GM12878 (cell line): ENCODE measurements around the gene TENT4B. TPM values are rescaled to one million over a fixed set of nuclear protein-coding genes. Genes with fewer than 3 reads are reported as not detected.

Source experiments
- ATAC-seq: fragments of 200-7000 bp; cut with Tn5 transposase; 3 replicates; pipeline ENCODE4 v1.9.1; 2020; ENCODE audit warnings: mild to moderate bottlenecking, moderate library complexity
- BruUV-seq: library from RNA; stranded (reverse); fragments of 400-500 nt; replicated peaks from 2 replicates; lab custom pipeline; 2021; lab: Mats Ljungman, UMichigan
- CTCF ChIA-PET: fragments of 300-600 bp; sonication (Branson Sonifier 250); formaldehyde crosslinking; extraction: SDS; loops from one replicate; lab custom pipeline; 2021; ENCODE audit warnings: inconsistent platforms; lab: Yijun Ruan, JAX
- POLR2A ChIA-PET: fragments of 350-600 bp; formaldehyde crosslinking; extraction: SDS; loops from one replicate; lab custom pipeline; 2021; ENCODE audit warnings: inconsistent platforms; lab: Charles Lee
- RAD21 ChIA-PET: fragments of 300-600 bp; sonication (Branson Sonifier 250); formaldehyde crosslinking; loops from one replicate; lab custom pipeline; 2023; ENCODE audit warnings: antibody characterized with exemption; ENCODE audit not compliant: unreplicated experiment; lab: Charles Lee
- SMC1A ChIA-PET: fragments of 300-600 bp; sonication (Branson Sonifier 250); formaldehyde crosslinking; loops from one replicate; lab custom pipeline; 2023; ENCODE audit not compliant: unreplicated experiment, uncharacterized antibody; lab: Charles Lee
- DNase-seq: peaks from one replicate; pipeline ENCODE4 v3.0.0-alpha.2; 2011; ENCODE audit warnings: low read depth, low spot score
- FAIRE-seq: peaks from 3 replicates; lab custom pipeline; 2011; peaks lifted over from hg19 to GRCh38; lab: Jason Lieb, UNC
- H2AFZ ChIP-seq: 2 replicates; pipeline ENCODE4 v1.6.0; 2011; ENCODE audit warnings: low read depth, low read length, control low read depth; ENCODE audit not compliant: control insufficient read depth
- H3K27ac ChIP-seq: 2 replicates; pipeline ENCODE4 v1.5.1; 2011; ENCODE audit warnings: control low read depth; ENCODE audit not compliant: control insufficient read depth, insufficient read depth
- H3K27me3 ChIP-seq, 2 experiments: replicated peaks in 1 of 2; 2 replicates each; pipeline versions ENCODE4 v1.6.0 to v1.6.1; 2011; ENCODE audit warnings: low read length in 1 of 2; ENCODE audit not compliant: control insufficient read depth in 2 of 2, insufficient read depth in 2 of 2
- H3K36me3 ChIP-seq, 2 experiments: 2 replicates each; pipeline ENCODE4 v1.5.1; 2011; ENCODE audit warnings: low read length in 1 of 2; ENCODE audit not compliant: control insufficient read depth in 2 of 2, insufficient read depth in 2 of 2
- H3K4me1 ChIP-seq: 2 replicates; pipeline ENCODE4 v1.6.1; 2011; ENCODE audit warnings: mild to moderate bottlenecking, low read length, moderate library complexity, mixed read lengths; ENCODE audit not compliant: control insufficient read depth, insufficient read depth
- H3K4me2 ChIP-seq: 2 replicates; pipeline ENCODE4 v1.6.0; 2011; ENCODE audit warnings: control low read depth; ENCODE audit not compliant: control insufficient read depth, insufficient read depth
- H3K4me3 ChIP-seq: fragments of 200-600 bp; sonication (generic); 2 replicates; pipeline ENCODE4 v1.5.1; 2016
- H3K79me2 ChIP-seq: 2 replicates; pipeline ENCODE4 v1.6.0; 2011; ENCODE audit warnings: low read length; ENCODE audit not compliant: control insufficient read depth, insufficient read depth
- H3K9ac ChIP-seq: 2 replicates; pipeline ENCODE4 v1.8.0; 2011; ENCODE audit warnings: low read length, control low read depth, mixed read lengths; ENCODE audit not compliant: control insufficient read depth, insufficient read depth
- H3K9me3 ChIP-seq: replicated peaks from 3 replicates; pipeline ENCODE4 v1.5.1; 2011; ENCODE audit warnings: mild to moderate bottlenecking, low read length; ENCODE audit not compliant: control insufficient read depth, insufficient read depth
- H4K20me1 ChIP-seq: 2 replicates; pipeline ENCODE4 v1.6.0; 2011; ENCODE audit not compliant: control insufficient read depth, insufficient read depth
- FOXK2 ChIP-seq: fragments of 450-650 bp; IDR thresholded peaks from 2 replicates; pipeline ENCODE4 v1.6.1; 2017; ENCODE audit warnings: mild to moderate bottlenecking, moderate library complexity
- HDGF ChIP-seq: fragments of 450-650 bp; IDR thresholded peaks from 2 replicates; pipeline ENCODE4 v1.6.1; 2016; ENCODE audit warnings: antibody characterized with exemption
- IKZF2 ChIP-seq, 2 experiments: fragments of 450-650 bp; IDR thresholded peaks; 2 replicates each; pipeline ENCODE4 v1.6.1; 2017; ENCODE audit warnings: mild to moderate bottlenecking in 2 of 2, moderate library complexity in 2 of 2
- MEF2B ChIP-seq: fragments of 450-650 bp; IDR thresholded peaks from 2 replicates; pipeline ENCODE4 v1.6.1; 2018; ENCODE audit warnings: mild to moderate bottlenecking, moderate library complexity; ENCODE audit not compliant: partially characterized antibody, poor library complexity, severe bottlenecking
- MYB ChIP-seq: fragments of 150-350 bp; IDR thresholded peaks from 2 replicates; pipeline ENCODE4 v1.6.1; 2014; ENCODE audit warnings: mild to moderate bottlenecking, low read depth, low read length, borderline replicate concordance
- NBN ChIP-seq: fragments of 450-650 bp; IDR thresholded peaks from 2 replicates; pipeline ENCODE4 v1.6.1; 2016
- RCOR1 ChIP-seq: conservative IDR thresholded peaks from 2 replicates; pipeline ENCODE4 v1.6.1; 2012; ENCODE audit warnings: low read depth, low read length, improper control_type of control experiment
- SMAD5 ChIP-seq: IDR thresholded peaks from 2 replicates; pipeline ENCODE4 v1.6.1; 2016; ENCODE audit warnings: antibody characterized with exemption, low read depth
- TARDBP ChIP-seq: IDR thresholded peaks from 2 replicates; pipeline ENCODE4 v1.6.1; 2016; ENCODE audit warnings: borderline replicate concordance
- ZBED1 ChIP-seq: IDR thresholded peaks from 2 replicates; pipeline ENCODE4 v1.6.1; 2016; ENCODE audit warnings: borderline replicate concordance
- ZNF217 ChIP-seq: fragments of 450-650 bp; IDR thresholded peaks from 2 replicates; pipeline ENCODE4 v1.6.1; 2017; ENCODE audit warnings: antibody characterized with exemption, mild to moderate bottlenecking
- ZNF24 ChIP-seq: fragments of 450-650 bp; IDR thresholded peaks from 2 replicates; pipeline ENCODE4 v1.6.1; 2017; ENCODE audit warnings: antibody characterized with exemption, mild to moderate bottlenecking
- ZNF274 ChIP-seq: IDR thresholded peaks from one replicate; pipeline ENCODE4 v1.8.0; 2011; ENCODE audit not compliant: insufficient read length, insufficient read depth
- ZNF384 ChIP-seq: IDR thresholded peaks from 2 replicates; pipeline ENCODE4 v1.6.1; 2012; ENCODE audit warnings: low read depth, mild to moderate bottlenecking, low read length, improper control_type of control experiment, borderline replicate concordance
- ZZZ3 ChIP-seq: IDR thresholded peaks from 2 replicates; pipeline ENCODE4 v1.6.1; 2011; ENCODE audit warnings: low read depth; ENCODE audit not compliant: control insufficient read depth, insufficient read length
- WGBS: methylation state at CpG from one replicate; pipeline ENCODE4 v1.1.6; 2016; ENCODE audit warnings: low lambda C conversion rate; ENCODE audit not compliant: insufficient replicate concordance, insufficient coverage; ENCODE audit errors: missing lambda C conversion rate; 5-methylcytosine and 5-hydroxymethylcytosine counted together
- in situ Hi-C: fragments of 300-500 bp; cut with MboI; formaldehyde crosslinking; loops from 9 replicates; pipeline ENCODE4 v1.14.3; 2018; ENCODE audit warnings: mixed read lengths
- intact Hi-C: fragments of 100-400 bp; cut with micrococcal nuclease; formaldehyde crosslinking; loops from one replicate; pipeline ENCODE4 v1.14.2; 2022; ENCODE audit not compliant: unreplicated experiment
- polyA plus RNA-seq, 11 experiments: library from polyadenylated mRNA; depleted of rRNA in 4 of 11; unstranded in 6 of 11; stranded (reverse) in 5 of 11; fragments of >200 nt; fragmentation: Nextera tagmentation in 4 of 11; fragmentation: Illumina TruSeq in 1 of 11; extraction: Ambion mirVana in 4 of 11; extraction: Trizol in 1 of 11; gene quantifications; 1 replicate in 1 of 11; 2 replicates in 10 of 11; pipeline versions ENCODE4 v1.2.1 to v1.2.3, GENCODE V29; 2011 to 2016; ENCODE audit warnings: inconsistent platforms in 2 of 11, missing spikeins in 2 of 11, low read depth in 1 of 11
- total RNA-seq, 4 experiments: library from RNA; depleted of rRNA in 3 of 4; stranded (reverse); fragments of >200 nt in 3 of 4; fragmentation: Illumina TruSeq in 1 of 4; extraction: Trizol in 1 of 4; gene quantifications; 2 replicates each; pipeline versions ENCODE4 v1.2.1 to v1.2.3, GENCODE V29; 2013 to 2021

TENT4B gene
- total and polyA plus RNA-seq, 10 of the 15 experiments (the other 5 are each of a cell fraction or from before 2014, with no cell fraction given) = 4.4 to 16.7 (median 10.8) TPM

DNA sequence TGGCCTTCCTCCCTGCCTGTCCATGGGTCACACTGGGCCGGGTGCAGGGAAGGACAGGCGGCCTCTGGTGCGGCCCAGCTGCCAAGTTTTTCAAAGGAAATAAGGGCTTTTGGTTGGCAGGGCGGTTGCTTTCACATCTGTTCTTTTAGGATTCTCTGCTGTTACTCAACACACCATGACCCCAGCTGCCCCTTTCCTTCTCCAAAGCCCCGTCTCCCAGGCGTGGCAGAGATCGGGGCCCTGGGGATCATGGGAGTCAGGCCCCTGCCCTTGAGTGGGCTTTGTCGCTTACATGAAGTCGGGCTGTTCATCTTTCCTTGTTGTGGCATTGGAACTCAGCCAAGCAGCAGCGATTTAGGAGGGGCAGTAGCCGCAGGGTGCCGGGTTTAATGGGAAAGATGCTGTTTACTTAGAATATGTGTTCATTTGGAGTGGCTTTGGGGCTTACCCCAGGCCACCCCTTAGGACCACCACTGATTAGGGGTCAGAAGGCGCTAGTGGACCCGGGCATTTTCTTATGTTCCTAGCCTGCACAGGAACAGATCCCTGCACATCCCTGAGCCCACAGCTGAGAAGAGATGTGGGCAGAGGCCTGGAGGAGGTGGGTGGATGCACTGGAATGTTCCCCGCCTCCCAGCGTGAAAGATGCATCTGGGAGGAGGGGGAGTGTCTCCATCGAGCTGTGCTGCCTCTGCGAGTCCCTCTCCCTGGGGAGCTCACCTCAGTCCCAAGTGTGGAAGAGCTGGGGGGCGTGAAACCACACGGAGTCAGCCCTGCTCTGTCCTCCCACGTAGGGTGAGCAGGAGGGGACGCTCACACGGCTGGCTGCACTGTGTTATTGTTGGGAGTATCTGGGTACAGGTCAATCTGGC is 106.5 kb downstream of the TENT4B start:
- H3K9ac ChIP-seq = no peak overlapping the region
- no peak for FAIRE-seq
- 53% methylated on average over 20 of the region's 23 CpGs for WGBS

DNA sequence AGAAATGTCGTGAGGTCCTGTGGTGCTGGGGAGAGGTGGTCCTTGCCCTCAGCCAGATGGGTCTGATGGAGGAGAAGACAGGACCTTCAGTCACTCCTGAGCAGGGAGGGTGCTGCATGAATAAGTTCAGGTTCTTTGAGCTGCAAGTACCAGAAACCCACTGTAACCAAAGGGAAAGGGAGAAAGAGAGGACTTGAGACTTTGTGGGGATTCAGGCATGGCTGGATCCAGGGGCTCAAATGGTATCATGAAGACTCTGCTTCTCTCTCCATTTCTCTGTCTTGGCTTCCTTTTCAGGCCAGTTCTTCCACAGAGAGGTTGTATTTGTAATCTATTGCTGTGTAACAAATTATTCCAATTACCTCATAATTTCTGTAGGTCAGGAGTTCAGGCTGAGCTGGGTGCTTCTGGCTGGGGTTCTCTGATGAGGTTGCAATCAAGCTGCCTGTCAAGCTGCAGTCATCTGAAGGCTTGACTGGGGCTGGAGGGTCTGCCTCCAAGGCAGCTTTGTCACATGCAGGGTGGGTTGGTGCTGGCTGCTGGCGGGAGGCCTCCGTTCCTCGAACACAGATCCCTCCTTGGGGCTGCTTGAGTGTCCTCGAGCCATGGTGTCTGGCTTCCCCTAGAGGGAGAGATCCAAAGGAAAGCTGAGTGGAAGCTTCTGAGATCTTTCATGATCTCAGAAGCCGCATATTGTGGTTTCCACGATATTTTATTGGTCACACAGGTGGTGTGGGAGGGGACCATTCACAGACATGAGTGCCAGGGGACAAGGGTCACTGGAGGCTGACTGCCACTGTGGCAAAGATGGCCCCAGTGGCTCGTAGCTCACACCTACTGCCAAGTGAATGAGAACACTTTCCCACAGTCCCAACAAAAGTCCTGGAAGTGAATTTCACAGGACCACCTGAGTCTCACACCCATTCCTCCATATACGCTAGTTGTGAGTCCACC is 107.4 kb downstream of the TENT4B start:
- no TSS peak for BruUV-seq
- CTCF ChIA-PET = interaction anchor here (0.7 to 1.3 kb wide), 2 partner anchors 14 to 94 kb away, joined by 3 to 4 read pairs; no protein-coding TSS in a partner anchor
- TF ChIP-seq MYB (no peak), SMAD5 (no peak), ZNF274 (no peak), ZNF384 (no peak), ZBED1 (no peak), FOXK2 (no peak), ZZZ3 (no peak), HDGF (no peak), ZNF217 (no peak), NBN (no peak), ZNF24 (no peak), RCOR1 (no peak)
- Histone ChIP-seq H3K27me3 (no peaks in the 10 kb centered on the region; a peak in 1 of 4 replicates), H3K4me3 (no peak overlapping the region), H3K4me1 (peaks cover 21% of the 10 kb centered on the region), H3K4me2 (no peak overlapping the region), H3K79me2 (no peaks in the 10 kb centered on the region; the same call in 1 of the 2 replicates), H3K9ac (no peak overlapping the region), H2AFZ (no peak overlapping the region), H3K27ac (no peak overlapping the region), H3K36me3 (no peaks in the 10 kb centered on the region), H4K20me1 (no peaks in the 10 kb centered on the region), H3K9me3 (no peaks in the 10 kb centered on the region; the same call in 2 of the 3 replicates)
- RAD21 ChIA-PET = interaction anchor here (0.6 to 2.2 kb wide), 2 partner anchors 10 to 14 kb away, joined by 3 to 6 read pairs; no protein-coding TSS in a partner anchor
- 72% methylated on average over 9 of the region's 9 CpGs for WGBS
- intact Hi-C loops = no loop called here
- DNase-seq = no peak
- SMC1A ChIA-PET = interaction anchor here (1.5 kb wide), 1 partner anchor 12 kb away, joined by 4 read pairs; no protein-coding TSS in a partner anchor
- FAIRE-seq = no peak
- no peak for ATAC-seq
- in situ Hi-C loops = no loop called here
- POLR2A ChIA-PET = no interaction called here

More for the DNA sequence above, 106.5 kb downstream of the TENT4B start:
- ChIA-PET POLR2A (interaction anchor here (1.4 kb wide), 1 partner anchor 14 kb away, joined by 4 read pairs; no protein-coding TSS in a partner anchor), SMC1A (no interaction called here), CTCF (interaction anchor here (0.7 to 2.2 kb wide), 3 partner anchors 9 to 95 kb away, joined by 3 to 6 read pairs (median 3); no protein-coding TSS in a partner anchor), RAD21 (no interaction called here)
- Histone ChIP-seq H4K20me1 (no peaks in the 10 kb centered on the region), H3K79me2 (no peaks in the 10 kb centered on the region), H3K4me2 (no peak overlapping the region), H3K4me1 (peaks cover 12% of the 10 kb centered on the region), H3K9me3 (no peaks in the 10 kb centered on the region; the same call in 2 of the 3 replicates), H2AFZ (no peak overlapping the region), H3K27ac (no peak overlapping the region), H3K27me3 (no peaks in the 10 kb centered on the region; a peak in 1 of 4 replicates), H3K36me3 (no peaks in the 10 kb centered on the region), H3K4me3 (no peak overlapping the region)
- no TSS peak for BruUV-seq
- in situ Hi-C loops (no loop called here), intact Hi-C loops (no loop called here)
- peak; percentile 11 for TF ChIP-seq MEF2B
- TF ChIP-seq IKZF2 (IDR thresholded peaks at IDR 0.05) = no peak
- no peak for TF ChIP-seq TARDBP
- DNase-seq = no peak
- ATAC-seq = no peak
